GM13977 (cell line): ENCODE data around the gene HDAC5.
"Not testable (repeated sequence)": the region's sequence is repeated elsewhere in the genome, so short reads cannot be mapped to it uniquely, and the experiment has no call there.

Experiments
- DNase-seq: peaks from one replicate; pipeline ENCODE4 v3.0.0; 2012; ENCODE audit warnings: low spot score
- in situ Hi-C: fragments of 300-500 bp; cut with MboI; formaldehyde crosslinking; loops from one replicate; pipeline ENCODE4 v1.12.0; 2022; ENCODE audit warnings: low sequenced_read_pairs, low pct_unique_long_range_greater_than_20kb, mixed read lengths, inconsistent platforms; ENCODE audit not compliant: unreplicated experiment
- TF ChIP-seq, protein P1 (sequence below): IDR thresholded peaks from 2 replicates; pipeline ENCODE4 v1.5.1; 2012; ENCODE audit warnings: mild to moderate bottlenecking, control low read depth; ENCODE audit not compliant: insufficient read depth; ENCODE audit errors: extremely low read depth, missing control alignments

HDAC5 gene

GRCh38 chr17:44130693-44131349, 7.4 kb upstream of the HDAC5 start:
- in situ Hi-C loops: no loop called here
- no peak for DNase-seq
- TF ChIP-seq, protein P1, sequence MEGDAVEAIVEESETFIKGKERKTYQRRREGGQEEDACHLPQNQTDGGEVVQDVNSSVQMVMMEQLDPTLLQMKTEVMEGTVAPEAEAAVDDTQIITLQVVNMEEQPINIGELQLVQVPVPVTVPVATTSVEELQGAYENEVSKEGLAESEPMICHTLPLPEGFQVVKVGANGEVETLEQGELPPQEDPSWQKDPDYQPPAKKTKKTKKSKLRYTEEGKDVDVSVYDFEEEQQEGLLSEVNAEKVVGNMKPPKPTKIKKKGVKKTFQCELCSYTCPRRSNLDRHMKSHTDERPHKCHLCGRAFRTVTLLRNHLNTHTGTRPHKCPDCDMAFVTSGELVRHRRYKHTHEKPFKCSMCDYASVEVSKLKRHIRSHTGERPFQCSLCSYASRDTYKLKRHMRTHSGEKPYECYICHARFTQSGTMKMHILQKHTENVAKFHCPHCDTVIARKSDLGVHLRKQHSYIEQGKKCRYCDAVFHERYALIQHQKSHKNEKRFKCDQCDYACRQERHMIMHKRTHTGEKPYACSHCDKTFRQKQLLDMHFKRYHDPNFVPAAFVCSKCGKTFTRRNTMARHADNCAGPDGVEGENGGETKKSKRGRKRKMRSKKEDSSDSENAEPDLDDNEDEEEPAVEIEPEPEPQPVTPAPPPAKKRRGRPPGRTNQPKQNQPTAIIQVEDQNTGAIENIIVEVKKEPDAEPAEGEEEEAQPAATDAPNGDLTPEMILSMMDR: no peak

GRCh38 chr17:44128383-44128782, 4.9 kb upstream of the HDAC5 start:
- TF ChIP-seq, protein P1: no peak
- DNase-seq: no peak
- in situ Hi-C loops: no loop called here

- DNase-seq: no peak
- in situ Hi-C loops: no loop called here
- TF ChIP-seq, protein P1: no peak
These were observed 637 bp upstream of the HDAC5 start for GRCh38 chr17:44124118-44124438.

GRCh38 chr17:44122816-44123355, 555 bp downstream of the HDAC5 start:
- DNase-seq: no peak
- TF ChIP-seq, protein P1: no peak
- in situ Hi-C loops: no loop called here

GRCh38 chr17:44121997-44122815, 1.2 kb downstream of the HDAC5 start:
- no peak for DNase-seq
- TF ChIP-seq, protein P1: no peak
- in situ Hi-C loops: no loop called here

DNA sequence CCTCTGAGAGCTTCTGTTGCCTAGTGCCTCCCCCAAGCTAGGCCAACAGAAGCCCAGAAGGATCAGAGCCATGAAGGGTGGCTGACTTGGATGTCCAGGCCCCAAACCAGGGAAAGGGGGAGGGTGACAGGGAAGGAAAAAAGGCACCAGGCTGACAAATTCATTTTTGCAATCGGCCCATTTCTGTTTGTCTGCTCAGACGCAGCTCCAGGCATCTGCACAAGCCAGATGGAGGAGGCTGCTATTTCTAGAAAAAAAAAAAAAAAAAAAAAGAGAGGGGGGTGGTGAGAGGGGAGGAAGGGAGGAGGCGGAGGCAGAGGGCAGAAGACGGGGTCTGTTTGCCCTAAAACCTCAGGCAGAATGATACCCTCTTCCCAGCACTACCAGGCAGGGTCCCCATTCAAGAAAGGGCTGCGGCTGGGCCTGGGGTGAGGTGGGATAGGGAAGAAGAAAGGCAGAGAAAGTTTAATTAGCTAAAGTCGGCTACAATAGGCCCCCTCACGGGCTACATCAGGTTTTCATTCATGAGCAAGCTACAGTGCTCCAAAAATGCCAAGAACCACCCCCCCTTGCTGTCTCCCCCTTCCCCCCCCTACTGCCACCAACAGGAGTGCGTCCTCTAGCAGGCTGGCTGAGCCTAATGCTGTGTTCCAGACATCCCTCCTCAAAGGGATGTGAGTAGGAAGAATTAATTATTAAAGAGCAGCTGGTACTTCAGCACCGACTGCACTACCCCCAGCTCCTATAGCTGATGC, 2.4 kb downstream of the HDAC5 start:
- TF ChIP-seq, protein P1: no peak
- no peak for DNase-seq
- in situ Hi-C loops: no loop called here

DNA sequence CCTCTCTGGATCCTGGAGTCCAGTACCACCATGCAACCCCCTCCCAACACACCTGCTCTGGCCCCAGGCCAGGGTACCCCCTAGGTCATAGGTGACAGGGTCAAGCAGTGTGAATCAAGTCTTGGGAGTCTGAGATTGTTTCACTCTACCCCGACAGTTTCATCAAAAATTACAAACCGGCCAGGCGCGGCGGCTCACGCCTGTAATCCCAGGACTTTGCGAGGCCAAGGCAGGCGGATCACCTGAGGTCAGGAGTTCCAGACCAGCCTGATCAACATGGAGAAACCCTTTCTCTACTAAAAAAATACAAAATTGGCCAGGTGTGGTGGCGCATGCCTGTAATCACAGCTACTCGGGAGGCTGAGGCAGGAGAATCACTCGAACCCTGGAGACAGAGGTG, 3.2 kb downstream of the HDAC5 start:
- in situ Hi-C loops, DNase-seq: not testable (repeated sequence)
